EL (cell line): ENCODE results near the gene OR5H1.
"Not testable (repeated sequence)": the region's sequence is repeated elsewhere in the genome, so short reads cannot be mapped to it uniquely, and the experiment has no call there.

Experiments
- DNase-seq: peaks from one replicate; pipeline ENCODE4 v3.0.0-alpha.2; 2016

Gene OR5H1

DNA sequence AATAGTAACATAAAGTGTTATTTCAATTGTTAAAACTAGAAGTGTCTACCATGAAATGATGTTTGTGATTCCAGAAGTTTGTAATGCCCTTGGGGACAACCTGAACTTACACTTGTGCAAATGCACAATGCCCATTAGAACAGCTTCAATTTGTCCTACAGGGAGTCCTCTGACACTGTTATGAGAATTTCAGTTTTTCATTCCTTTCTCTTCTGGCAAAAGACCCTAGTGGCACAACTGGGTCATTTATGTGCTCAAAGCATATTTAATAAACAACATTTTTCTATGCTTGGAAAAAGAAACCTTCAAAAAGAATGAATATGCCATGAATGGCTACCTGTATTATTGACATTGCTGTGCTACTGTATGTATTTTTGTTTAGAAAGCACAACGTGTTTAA lies at the start of gene OR5H1:
Gene OR5H1 (plus strand): TSS at position 301 of the 400 bp plus-strand sequence. CDS start 1,977 bp downstream, outside the sequence.
- DNase-seq, result no peak

DNA sequence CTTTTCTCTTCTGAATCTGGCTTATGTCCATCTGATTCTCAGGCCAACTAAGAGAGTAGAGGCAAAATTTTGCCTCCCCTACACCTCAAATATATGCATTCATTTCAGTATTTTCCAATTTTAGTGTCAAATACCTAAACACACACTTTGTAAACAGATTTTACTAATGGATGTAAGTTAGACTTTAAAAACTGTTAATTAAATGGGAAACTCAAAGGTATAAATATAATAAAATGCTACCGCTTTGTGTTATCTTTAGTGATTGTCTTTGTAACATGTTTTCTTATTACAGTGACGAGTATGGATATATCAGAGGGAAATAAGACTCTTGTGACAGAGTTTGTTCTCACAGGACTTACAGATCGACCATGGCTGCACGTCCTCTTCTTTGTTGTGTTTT lies 43.6 kb upstream of the OR5H1 start, which contains the start of gene OR5AC2:
Gene OR5AC2 (plus strand): TSS at position 301 of the 400 bp plus-strand sequence. CDS start 0 bp downstream, at position 301.
- DNase-seq, result no peak

GRCh38 chr3:98095882-98096281 lies 34.6 kb upstream of the OR5H1 start:
- no peak for DNase-seq

DNA sequence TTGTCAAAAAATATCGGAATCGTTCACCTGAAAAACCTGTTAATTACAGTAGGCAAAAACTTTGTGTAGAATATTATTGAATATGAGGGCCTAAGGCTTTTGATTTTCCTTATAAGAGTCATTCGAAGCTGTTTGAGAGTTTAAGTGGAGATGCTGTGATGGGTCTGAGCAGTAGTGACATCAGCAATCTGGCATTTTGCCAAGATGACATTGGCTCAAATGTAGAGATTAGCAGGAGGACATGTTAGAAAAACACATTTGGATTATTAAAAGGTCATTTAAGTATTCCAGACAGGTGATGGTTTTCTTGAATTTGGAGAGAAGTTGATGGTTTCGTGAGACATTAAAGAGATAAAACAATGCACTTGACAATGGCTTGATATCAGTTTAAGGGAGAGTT lies 30.7 kb upstream of the OR5H1 start:
- DNase-seq, result no peak

GRCh38 chr3:98108162-98108561 lies 22.4 kb upstream of the OR5H1 start:
- DNase-seq, result no peak

DNA sequence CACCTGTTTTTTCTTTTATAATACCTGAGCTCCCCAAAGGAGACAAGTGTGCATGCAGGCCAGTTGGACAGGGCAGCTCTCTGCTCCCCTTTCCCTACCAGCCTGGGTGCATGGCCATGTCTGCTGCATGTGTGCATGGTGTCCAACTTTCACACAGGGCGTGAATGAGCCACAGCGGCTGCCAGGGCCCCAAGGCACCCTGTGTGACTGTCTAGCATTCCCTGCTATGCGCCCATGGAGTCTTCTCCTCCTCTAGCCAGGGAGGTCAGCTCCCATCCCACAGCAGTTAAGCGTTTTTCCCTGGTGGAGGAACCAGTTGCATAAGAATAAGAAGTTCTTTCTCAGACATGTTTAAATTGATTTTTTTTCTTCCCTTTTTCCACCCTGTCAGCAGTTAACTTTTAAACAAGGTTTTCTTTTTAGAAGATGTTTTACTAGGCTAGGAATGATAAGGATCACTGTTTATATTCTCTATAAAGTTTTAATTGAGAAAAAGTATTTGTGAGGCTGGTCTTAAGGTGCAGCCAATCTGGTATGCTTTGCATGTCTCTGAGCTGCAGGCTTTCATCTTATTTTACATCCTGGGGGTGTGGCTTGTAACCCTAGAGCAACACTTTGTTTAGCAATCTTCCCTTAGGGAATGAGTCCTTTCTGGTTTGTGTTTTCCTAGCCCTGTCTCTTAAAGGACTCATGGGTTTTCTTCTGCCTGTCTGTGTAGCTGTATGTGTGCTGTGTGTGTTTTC lies 20.5 kb upstream of the OR5H1 start:
- no peak for DNase-seq

GRCh38 chr3:98110550-98110908 lies 20.0 kb upstream of the OR5H1 start:
- DNase-seq, result no peak

DNA sequence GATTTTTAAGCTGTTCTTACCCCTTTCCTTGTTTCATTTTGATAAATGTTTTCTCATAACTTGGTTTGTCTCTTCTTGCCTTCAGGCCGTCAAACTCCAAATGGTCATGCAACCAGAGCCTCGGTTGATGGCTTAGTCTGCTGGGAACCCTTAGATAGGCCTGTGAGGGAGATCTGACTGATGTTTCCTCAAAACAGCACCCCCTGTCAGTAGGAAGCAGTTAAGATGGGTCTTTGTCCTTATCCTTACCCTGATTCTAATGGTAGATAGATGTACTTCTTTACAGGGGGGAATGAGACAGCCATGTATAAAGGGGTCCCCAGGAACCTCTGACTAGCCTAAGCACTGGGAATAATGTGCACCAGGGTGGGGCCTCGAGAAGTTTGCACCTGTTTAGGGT lies 16.3 kb upstream of the OR5H1 start:
- no peak for DNase-seq

GRCh38 chr3:98115717-98116116 lies 14.8 kb upstream of the OR5H1 start:
- DNase-seq, result no peak

- DNase-seq, result no peak
These were observed 6.1 kb downstream of the OR5H1 start for GRCh38 chr3:98136631-98137030.

DNA sequence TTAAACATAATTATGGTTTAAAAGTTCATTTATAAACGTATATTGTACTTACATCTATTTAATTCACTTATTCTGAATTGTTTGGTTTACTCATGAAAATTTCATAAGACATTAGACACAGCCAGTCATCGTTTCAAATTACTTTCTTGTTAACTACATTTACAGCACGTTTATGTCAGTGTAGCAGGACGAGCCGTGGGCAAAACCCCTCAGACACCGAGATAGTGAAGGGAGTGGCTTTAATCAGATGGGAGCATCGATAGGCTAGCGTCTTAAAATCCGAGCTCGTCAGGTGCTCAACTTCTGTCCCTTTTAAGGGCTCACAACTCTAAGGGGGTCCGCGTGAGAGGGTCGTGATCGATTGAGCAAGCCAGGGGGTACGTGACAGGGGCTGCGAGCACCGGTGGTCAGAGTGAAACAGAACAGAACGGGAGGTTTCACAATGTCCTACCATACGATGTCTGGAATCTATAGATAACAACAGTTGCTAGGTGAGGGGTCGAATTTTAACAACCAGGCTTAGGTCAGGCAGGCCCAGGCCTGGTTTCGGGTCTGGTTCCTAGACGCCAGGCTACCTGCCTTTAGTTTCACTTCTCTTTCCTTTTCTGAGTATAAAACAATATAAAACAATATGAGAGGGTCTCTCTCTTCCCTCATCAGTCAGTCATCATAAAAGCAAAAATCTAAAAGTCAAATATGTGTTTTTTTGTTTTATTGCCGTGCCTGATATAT lies 7.5 kb downstream of the OR5H1 start:
- DNase-seq, result not testable (repeated sequence)

GRCh38 chr3:98140531-98140930 lies 10.0 kb downstream of the OR5H1 start:
- DNase-seq, result no peak

- no peak for DNase-seq
These were observed 16.7 kb downstream of the OR5H1 start, which contains the start of gene OR5H14 for GRCh38 chr3:98147179-98147578. TSS of gene OR5H14 (plus strand) at chr3:98147479. CDS start at chr3:98149386, 1,907 bp downstream.

- no peak for DNase-seq
These were observed 18.2 kb downstream of the OR5H1 start for GRCh38 chr3:98148751-98149150.

DNA sequence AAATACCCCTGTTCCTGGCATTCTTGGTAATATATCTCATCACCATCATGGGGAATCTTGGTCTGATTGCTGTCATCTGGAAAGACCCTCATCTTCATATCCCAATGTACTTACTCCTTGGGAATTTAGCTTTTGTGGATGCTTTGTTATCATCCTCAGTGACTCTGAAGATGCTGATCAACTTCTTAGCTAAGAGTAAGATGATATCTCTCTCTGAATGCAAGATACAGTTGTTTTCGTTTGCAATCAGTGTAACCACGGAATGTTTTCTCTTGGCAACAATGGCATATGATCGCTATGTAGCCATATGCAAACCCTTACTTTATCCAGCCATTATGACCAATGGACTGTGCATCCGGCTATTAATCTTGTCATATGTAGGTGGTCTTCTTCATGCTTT lies 18.9 kb downstream of the OR5H1 start:
- not testable (repeated sequence) for DNase-seq

- peak; percentile 22 for DNase-seq
These were observed 20.7 kb downstream of the OR5H1 start for GRCh38 chr3:98151241-98151640.

GRCh38 chr3:98166396-98166795 lies 35.9 kb downstream of the OR5H1 start, which contains the start of gene OR5H15:
TSS of gene OR5H15 (plus strand) at chr3:98166696. CDS start at chr3:98168700, 2,004 bp downstream.
- DNase-seq, result no peak

GRCh38 chr3:98171071-98171470 lies 40.5 kb downstream of the OR5H1 start:
- no peak for DNase-seq

GRCh38 chr3:98172621-98173020 lies 42.1 kb downstream of the OR5H1 start:
- DNase-seq, result peak; percentile 5

GRCh38 chr3:98180319-98180890 lies 49.9 kb downstream of the OR5H1 start:
- DNase-seq, result no peak

- no peak for DNase-seq
These were observed 51.7 kb downstream of the OR5H1 start for GRCh38 chr3:98182196-98182595.

GRCh38 chr3:98185180-98185579 lies 54.7 kb downstream of the OR5H1 start:
- peak; percentile 6 for DNase-seq
